ENCODE data around the gene ROBO1.

ROBO1 gene

GRCh38 chr3:78589778-78590177 is 1178.0 kb downstream of the ROBO1 start:
- no peak for DNase-seq

DNA sequence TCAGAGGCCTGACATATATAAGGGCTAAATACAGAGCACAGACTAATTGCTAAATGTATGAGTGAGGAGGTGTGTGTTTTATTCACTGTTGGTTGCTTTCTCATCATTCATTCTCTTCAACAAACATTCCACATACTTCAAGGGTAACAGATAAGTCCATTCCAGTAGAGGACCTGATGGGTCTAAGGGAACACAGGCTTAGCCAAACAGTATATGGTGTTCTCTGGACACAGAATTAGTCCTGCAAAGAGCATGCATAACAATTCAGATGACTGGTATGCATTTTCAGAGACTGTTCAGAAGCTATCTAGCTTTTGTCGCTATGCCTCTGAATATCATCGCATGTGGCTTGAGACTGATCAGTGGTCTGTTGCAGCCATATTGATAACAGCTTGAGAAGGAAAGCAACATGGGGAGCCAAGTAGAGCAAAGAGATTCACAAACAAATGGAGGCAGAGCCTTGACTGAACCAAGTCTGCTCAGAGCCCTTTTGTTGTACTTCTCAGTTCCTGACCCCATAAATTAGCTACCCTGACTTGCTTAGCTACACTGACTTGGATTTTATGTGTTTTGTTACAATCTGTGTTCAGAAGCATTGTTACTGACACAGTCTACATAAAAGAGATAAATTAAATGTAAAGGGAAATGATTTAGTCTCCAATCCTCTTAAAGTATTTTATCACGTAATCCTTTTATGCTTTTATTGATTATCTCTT is 1178.7 kb downstream of the ROBO1 start:
- DNase-seq, result no peak

DNA sequence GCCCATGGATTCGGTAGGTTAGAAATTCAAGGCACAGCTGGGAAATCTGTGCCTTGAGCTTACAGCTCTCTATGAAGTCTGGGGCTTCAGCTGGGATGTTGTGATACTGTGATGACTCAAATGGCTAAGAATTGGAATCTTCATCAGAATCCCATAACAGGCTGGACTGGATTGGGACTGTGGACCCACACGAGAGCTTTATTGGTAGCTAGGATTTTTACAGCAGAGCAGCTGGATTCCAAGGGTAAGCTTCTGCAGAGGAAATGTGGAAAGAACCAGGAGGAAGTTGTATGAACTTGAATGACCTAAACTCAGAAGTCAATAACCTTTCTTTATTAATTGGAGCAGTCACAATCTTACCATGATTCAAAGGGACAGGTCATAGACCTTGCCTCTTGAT is 1187.1 kb downstream of the ROBO1 start:
- no peak for DNase-seq

DNA sequence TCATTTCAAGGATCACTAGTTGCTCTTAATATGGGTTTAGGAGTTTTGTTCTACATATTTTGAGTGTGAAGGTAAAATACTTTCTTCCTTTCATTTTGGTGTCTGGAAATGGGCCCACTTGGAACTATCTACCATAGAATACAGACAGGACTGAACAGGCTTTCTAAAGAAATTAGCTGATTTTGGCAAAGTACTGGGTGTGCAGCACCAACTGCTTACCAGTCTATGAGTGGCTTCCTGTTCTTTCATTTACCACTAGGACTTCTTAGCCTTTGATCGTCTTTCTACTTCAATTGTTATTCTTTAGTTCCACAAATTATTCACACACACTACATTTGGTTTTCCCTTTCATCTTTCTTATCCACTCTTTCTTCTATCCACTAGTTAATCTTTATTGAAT is 1196.3 kb downstream of the ROBO1 start:
- DNase-seq, result no peak

DNA sequence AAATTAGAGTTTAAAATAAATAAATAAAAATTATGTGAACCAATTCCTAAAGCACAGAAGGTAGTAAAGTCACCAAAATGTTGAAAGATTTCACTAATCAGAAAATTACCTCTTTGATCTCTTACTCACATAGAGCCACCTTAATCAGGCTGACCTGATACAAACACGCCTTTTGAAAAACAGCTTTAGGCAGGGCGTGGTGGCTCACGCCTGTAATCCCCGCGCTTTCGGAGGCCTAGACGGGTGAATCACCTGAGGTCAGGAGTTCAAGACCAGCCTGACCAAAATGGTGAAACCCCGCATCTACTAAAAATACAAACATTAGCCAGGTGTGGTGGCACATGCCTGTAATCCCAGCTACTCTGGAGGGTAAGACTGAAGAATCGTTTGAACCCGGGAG is 1197.3 kb downstream of the ROBO1 start:
- DNase-seq, result no peak

- no peak for DNase-seq
Observed at GRCh38 chr3:78569804-78570203, 1198.0 kb downstream of the ROBO1 start.

DNA sequence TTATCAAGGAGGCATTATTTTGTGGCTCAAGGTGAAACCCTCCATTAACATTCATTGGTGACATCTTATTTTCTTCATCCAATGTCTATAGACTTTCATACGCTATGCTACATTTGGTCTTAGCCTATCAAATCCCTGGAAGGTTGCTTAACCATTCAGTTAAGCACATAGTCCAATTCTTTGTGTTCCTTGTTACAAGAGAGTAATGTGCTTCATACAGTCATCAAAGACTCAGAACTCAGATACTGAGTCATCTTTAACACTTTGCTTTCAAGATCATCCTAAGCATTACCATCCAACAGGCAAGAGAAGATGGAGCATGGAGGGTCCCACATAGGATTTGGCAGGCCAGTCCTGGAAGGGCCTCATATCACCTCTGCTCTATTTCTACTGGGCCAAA is 1202.1 kb downstream of the ROBO1 start:
- no peak for DNase-seq

DNA sequence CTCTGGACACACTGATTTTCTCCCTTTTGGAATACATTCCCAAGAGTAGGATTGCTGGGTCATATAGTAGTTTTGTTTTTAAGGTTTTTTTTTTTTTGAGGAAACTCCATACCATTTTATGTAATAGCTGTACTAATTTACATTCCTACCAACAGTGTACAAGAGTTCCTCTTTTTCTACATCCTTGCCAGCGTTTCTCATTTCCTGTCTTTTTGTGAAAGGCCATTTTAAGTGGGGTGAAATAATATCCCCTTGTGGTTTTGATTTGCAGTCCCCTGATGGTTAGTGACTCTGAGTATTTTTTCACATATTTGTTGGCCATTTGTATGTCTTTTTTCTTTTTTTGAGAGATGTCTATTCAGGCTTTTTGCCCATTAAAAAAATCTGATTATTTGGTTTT is 1205.5 kb downstream of the ROBO1 start:
- no peak for DNase-seq

Data from SW 1271 (cell line).